Natural killer cell (primary cell): ENCODE data around the gene COIL. TPM values are rescaled to one million over a fixed set of nuclear protein-coding genes. Genes with fewer than 3 reads are reported as not detected.

Experiments used
- ATAC-seq, 3 donors: fragments of 150-1000 bp in 2 of 3; fragments of 200-7000 bp in 1 of 3; cut with Tn5 transposase; 1 replicate in 1 of 3; 2 replicates in 2 of 3; pipeline ENCODE4 v1.10.0; 2021; ENCODE audit warnings: mild to moderate bottlenecking in 2 of 3, moderate library complexity in 2 of 3
- DNase-seq, 2 donors: peaks; one replicate each; pipeline versions ENCODE4 v3.0.0 to v3.0.0-alpha.2; 2013 to 2021; ENCODE audit warnings: mixed read lengths in 1 of 2
- H3K27ac ChIP-seq: one replicate; pipeline ENCODE4 v1.5.1; 2013; ENCODE audit warnings: mild to moderate bottlenecking, low read length
- H3K27me3 ChIP-seq: one replicate; pipeline ENCODE4 v1.6.1; 2013; ENCODE audit warnings: low read length; ENCODE audit not compliant: control insufficient read depth, insufficient read depth
- H3K36me3 ChIP-seq: one replicate; pipeline ENCODE4 v1.6.1; 2013; ENCODE audit warnings: low read length; ENCODE audit not compliant: control insufficient read depth, insufficient read depth
- H3K4me1 ChIP-seq: one replicate; pipeline ENCODE4 v1.6.1; 2013; ENCODE audit warnings: low read length; ENCODE audit not compliant: control insufficient read depth, insufficient read depth
- H3K4me3 ChIP-seq: one replicate; pipeline ENCODE4 v1.5.1; 2013; ENCODE audit warnings: low read length
- H3K9me3 ChIP-seq: one replicate; pipeline ENCODE4 v1.6.1; 2013; ENCODE audit warnings: low read length; ENCODE audit not compliant: control insufficient read depth, insufficient read depth
- H3K27ac Mint-ChIP-seq, 2 donors: one replicate each; pipeline ENCODE4 v1.8.0; 2022; ENCODE audit warnings: mild to moderate bottlenecking in 2 of 2, mixed read lengths in 2 of 2, moderate library complexity in 1 of 2
- H3K27me3 Mint-ChIP-seq, 2 donors: one replicate each; pipeline ENCODE4 v1.8.0; 2022; ENCODE audit warnings: low read depth in 2 of 2, mixed read lengths in 2 of 2
- H3K36me3 Mint-ChIP-seq: one replicate; pipeline ENCODE4 v1.8.0; 2022; ENCODE audit warnings: mixed read lengths
- H3K4me1 Mint-ChIP-seq, 2 donors: one replicate each; pipeline ENCODE4 v1.8.0; 2022; ENCODE audit warnings: mixed read lengths in 2 of 2
- H3K4me3 Mint-ChIP-seq: one replicate; pipeline ENCODE4 v1.8.0; 2022; ENCODE audit warnings: mild to moderate bottlenecking, moderate library complexity, mixed read lengths
- H3K9me3 Mint-ChIP-seq, 2 donors: one replicate each; pipeline ENCODE4 v1.8.0; 2022; ENCODE audit warnings: mixed read lengths in 2 of 2
- WGBS: methylation state at CpG from one replicate; pipeline ENCODE4 v1.1.7; 2013; ENCODE audit warnings: missing lambda C conversion rate; ENCODE audit not compliant: insufficient coverage; 5-methylcytosine and 5-hydroxymethylcytosine counted together
- intact Hi-C: fragments of 100-400 bp; cut with micrococcal nuclease; formaldehyde crosslinking; loops from one replicate; pipeline ENCODE4 v1.14.2; 2022
- total RNA-seq, 4 donors: library from RNA; stranded (reverse); fragments of 120-200 nt in 1 of 4; gene quantifications; one replicate each; pipeline versions ENCODE4 v1.2.3 to v1.2.4, GENCODE V29; 2013 to 2022
- TF ChIP-seq, protein P1 (sequence below): fragments of 200-600 bp; IDR thresholded peaks from one replicate; pipeline ENCODE4 v1.8.0; 2022; ENCODE audit warnings: antibody characterized with exemption

Gene COIL
- total RNA-seq, 3 donors from 2014 or later (not counting 1 experiment from before 2014, with no cell fraction given), result 18.6 to 23.8 (median 20.6) TPM

DNA sequence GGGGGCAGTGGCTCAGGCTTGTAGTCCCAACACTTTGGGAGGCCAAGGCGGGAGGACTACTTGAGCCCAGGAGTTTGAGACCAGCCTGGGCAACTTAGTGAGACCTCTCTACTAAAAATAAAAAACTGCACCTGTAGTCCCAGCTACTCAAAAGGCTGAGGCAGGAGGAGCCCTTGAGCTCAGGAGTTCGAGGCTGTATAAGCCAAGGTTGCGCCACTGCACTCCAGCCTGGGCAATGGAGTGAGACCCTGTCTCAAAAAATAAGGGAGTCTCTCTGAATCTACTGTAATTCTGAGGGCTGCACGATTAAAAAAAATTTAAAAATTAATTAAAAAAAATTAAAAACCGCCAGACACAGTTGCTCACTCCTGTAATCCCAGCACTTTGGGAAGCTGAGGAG, 3.9 kb downstream of the COIL start:
- ATAC-seq (no peak), DNase-seq (no peak)
- peaks cover 10% of the 10 kb centered on the region for H3K4me1 ChIP-seq
- Mint-ChIP-seq H3K4me1 (peaks cover 22 to 23% of the 10 kb centered on the region in 2 donors), H3K27me3 (no peaks in the 10 kb centered on the region), H3K27ac (no peak overlapping the region), H3K9me3 (no peaks in the 10 kb centered on the region), H3K36me3 (no peaks in the 10 kb centered on the region), H3K4me3 (no peak overlapping the region)
- H3K9me3 ChIP-seq, result no peaks in the 10 kb centered on the region
- intact Hi-C loops, result no loop called here
- H3K4me3 ChIP-seq, result no peak overlapping the region
- H3K27ac ChIP-seq, result no peak overlapping the region
- no peaks in the 10 kb centered on the region for H3K27me3 ChIP-seq
- H3K36me3 ChIP-seq, result no peaks in the 10 kb centered on the region
- 100% methylated on average over 4 of the region's 5 CpGs for whole genome bisulfite sequencing
- TF ChIP-seq, protein P1, sequence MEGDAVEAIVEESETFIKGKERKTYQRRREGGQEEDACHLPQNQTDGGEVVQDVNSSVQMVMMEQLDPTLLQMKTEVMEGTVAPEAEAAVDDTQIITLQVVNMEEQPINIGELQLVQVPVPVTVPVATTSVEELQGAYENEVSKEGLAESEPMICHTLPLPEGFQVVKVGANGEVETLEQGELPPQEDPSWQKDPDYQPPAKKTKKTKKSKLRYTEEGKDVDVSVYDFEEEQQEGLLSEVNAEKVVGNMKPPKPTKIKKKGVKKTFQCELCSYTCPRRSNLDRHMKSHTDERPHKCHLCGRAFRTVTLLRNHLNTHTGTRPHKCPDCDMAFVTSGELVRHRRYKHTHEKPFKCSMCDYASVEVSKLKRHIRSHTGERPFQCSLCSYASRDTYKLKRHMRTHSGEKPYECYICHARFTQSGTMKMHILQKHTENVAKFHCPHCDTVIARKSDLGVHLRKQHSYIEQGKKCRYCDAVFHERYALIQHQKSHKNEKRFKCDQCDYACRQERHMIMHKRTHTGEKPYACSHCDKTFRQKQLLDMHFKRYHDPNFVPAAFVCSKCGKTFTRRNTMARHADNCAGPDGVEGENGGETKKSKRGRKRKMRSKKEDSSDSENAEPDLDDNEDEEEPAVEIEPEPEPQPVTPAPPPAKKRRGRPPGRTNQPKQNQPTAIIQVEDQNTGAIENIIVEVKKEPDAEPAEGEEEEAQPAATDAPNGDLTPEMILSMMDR, result no peak

DNA sequence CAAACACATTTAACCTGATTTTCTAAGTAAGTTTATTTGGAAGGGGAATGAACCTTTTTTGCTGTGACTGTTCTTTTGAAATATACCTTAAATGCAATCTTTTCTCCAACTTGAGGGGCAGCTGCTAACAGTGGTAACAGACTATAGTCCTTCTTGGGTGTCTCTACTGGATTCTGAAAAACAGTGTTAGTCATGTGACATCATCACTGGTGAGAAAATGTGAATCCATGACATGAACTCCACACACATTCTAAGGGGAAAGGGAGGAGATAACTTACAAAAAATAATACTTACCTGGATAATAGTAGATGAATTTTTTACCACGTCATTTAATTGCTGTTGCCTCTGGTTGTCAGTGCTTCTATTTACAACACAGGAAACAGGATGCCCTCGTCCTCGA, 11.3 kb downstream of the COIL start:
- H3K27me3 Mint-ChIP-seq, result no peaks in the 10 kb centered on the region
- H3K4me1 ChIP-seq, result no peaks in the 10 kb centered on the region
- peaks cover 23% of the 10 kb centered on the region for H3K36me3 ChIP-seq
- no peak overlapping the region for H3K27ac ChIP-seq
- peaks cover 19% of the 10 kb centered on the region for H3K36me3 Mint-ChIP-seq
- H3K27ac Mint-ChIP-seq, result no peak overlapping the region
- H3K4me1 Mint-ChIP-seq, result peaks cover 0 to 12% of the 10 kb centered on the region in 2 donors
- no peaks in the 10 kb centered on the region for H3K9me3 ChIP-seq
- H3K4me3 ChIP-seq, result no peak overlapping the region
- DNase-seq (no peak), ATAC-seq (no peak)
- intact Hi-C loops, result no loop called here
- TF ChIP-seq, protein P1, result no peak
- H3K4me3 Mint-ChIP-seq, result no peak overlapping the region
- H3K9me3 Mint-ChIP-seq, result no peaks in the 10 kb centered on the region
- 66% methylated on average over 3 of the region's 3 CpGs for WGBS
- no peaks in the 10 kb centered on the region for H3K27me3 ChIP-seq

DNA sequence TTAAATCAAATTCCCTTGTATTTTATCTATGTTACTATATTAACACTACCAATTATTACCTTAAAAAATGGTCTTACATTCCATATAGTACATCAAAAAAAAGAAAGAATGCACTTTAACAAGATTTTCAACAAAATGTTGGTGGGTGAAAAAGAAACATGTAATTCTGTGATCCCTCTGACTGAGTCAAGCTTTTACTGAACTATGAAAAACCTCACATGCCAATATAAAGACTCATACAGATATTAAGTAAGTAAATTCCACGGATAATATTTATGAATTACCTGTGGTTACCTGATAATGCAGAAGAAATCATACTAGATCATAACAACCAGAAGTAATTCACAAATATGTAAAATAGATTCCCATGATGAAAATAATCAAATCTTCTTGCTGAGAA, 12.4 kb downstream of the COIL start:
- H3K4me1 ChIP-seq, result no peaks in the 10 kb centered on the region
- H3K4me3 ChIP-seq, result no peak overlapping the region
- no peaks in the 10 kb centered on the region for H3K9me3 ChIP-seq
- Mint-ChIP-seq H3K4me1 (peaks cover 0 to 10% of the 10 kb centered on the region in 2 donors), H3K4me3 (no peak overlapping the region), H3K27ac (no peak overlapping the region), H3K9me3 (no peaks in the 10 kb centered on the region), H3K36me3 (peaks cover 19% of the 10 kb centered on the region), H3K27me3 (no peaks in the 10 kb centered on the region)
- no peak overlapping the region for H3K27ac ChIP-seq
- no CpG with 5 or more reads among the region's 1 CpG for WGBS
- H3K36me3 ChIP-seq, result peaks cover 27% of the 10 kb centered on the region
- no peak for DNase-seq
- TF ChIP-seq, protein P1, result no peak
- intact Hi-C loops, result no loop called here
- no peak for ATAC-seq
- H3K27me3 ChIP-seq, result no peaks in the 10 kb centered on the region

DNA sequence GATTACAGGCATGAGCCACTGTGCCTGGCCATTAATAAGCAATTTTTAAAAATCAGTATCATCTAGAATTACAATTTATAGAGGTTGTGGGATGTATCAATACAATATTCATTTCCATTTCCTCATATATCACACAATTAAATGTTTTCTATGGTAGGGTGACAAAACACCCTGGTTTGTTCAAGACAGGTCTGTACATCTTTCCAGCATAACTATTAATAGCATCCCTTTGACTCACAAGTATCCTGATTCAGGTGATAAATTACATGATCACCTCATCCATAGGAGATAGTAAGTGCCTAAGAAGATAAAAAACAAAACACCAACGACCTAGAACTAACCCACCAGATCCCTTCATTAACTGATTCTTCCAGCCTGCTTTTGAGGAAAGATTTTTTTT, 13.1 kb downstream of the COIL start:
- peaks cover 25% of the 10 kb centered on the region for H3K36me3 Mint-ChIP-seq
- intact Hi-C loops, result no loop called here

More for the DNA sequence above, 13.1 kb downstream of the COIL start:
- peaks cover 29% of the 10 kb centered on the region for H3K36me3 ChIP-seq
- no peaks in the 10 kb centered on the region for H3K4me1 ChIP-seq
- Mint-ChIP-seq H3K27me3 (no peaks in the 10 kb centered on the region), H3K4me1 (peaks cover 0 to 8% of the 10 kb centered on the region in 2 donors), H3K4me3 (no peak overlapping the region), H3K27ac (no peak overlapping the region), H3K9me3 (no peaks in the 10 kb centered on the region)
- ATAC-seq (no peak), DNase-seq (no peak)
- no peak overlapping the region for H3K27ac ChIP-seq
- H3K4me3 ChIP-seq, result no peak overlapping the region
- no peaks in the 10 kb centered on the region for H3K27me3 ChIP-seq
- no CpG with 5 or more reads among the region's 1 CpG for WGBS
- no peaks in the 10 kb centered on the region for H3K9me3 ChIP-seq
- TF ChIP-seq, protein P1, result no peak
